Breast epithelium (tissue), 4 donors: Measurements from ENCODE around the gene GID4. TPM values are rescaled to one million over a fixed set of nuclear protein-coding genes. Genes with fewer than 3 reads are reported as not detected.

Experiments
- DNase-seq, 2 donors: peaks; one replicate each; pipeline ENCODE4 v3.0.0-alpha.2; 2019; ENCODE audit warnings: low spot score in 2 of 2
- H3K27ac ChIP-seq, 2 donors: fragments of 200-600 bp; sonication (generic) in 1 of 2; one replicate each; pipeline ENCODE4 v1.5.1; 2016 to 2019; ENCODE audit warnings: mild to moderate bottlenecking in 1 of 2
- H3K27me3 ChIP-seq, 2 donors: fragments of 200-600 bp; sonication (generic) in 1 of 2; one replicate each; pipeline versions ENCODE4 v1.5.1 to v1.6.0; 2017 to 2019; ENCODE audit warnings: control low read depth in 1 of 2, mild to moderate bottlenecking in 1 of 2
- H3K36me3 ChIP-seq: fragments of 200-600 bp; one replicate; pipeline ENCODE4 v1.5.1; 2019
- H3K4me1 ChIP-seq, 2 donors: fragments of 200-600 bp; sonication (generic); one replicate each; pipeline ENCODE4 v1.5.1; 2016 to 2019; ENCODE audit warnings: control low read depth in 1 of 2
- H3K4me3 ChIP-seq, 3 donors: fragments of 200-600 bp; sonication (generic); 1 replicate in 2 of 3; 2 replicates in 1 of 3; pipeline ENCODE4 v1.5.1; 2016 to 2019; ENCODE audit warnings: mild to moderate bottlenecking in 3 of 3, moderate library complexity in 2 of 3
- H3K9me3 ChIP-seq, 2 donors: fragments of 200-600 bp; sonication (generic) in 1 of 2; one replicate each; pipeline ENCODE4 v1.5.1; 2016 to 2019; ENCODE audit warnings: control low read depth in 1 of 2
- CTCF ChIP-seq, 3 donors: fragments of 450-650 bp; IDR thresholded peaks; one replicate each; pipeline ENCODE4 v1.5.1; 2016 to 2017; ENCODE audit warnings: antibody characterized with exemption in 3 of 3, mild to moderate bottlenecking in 3 of 3, moderate library complexity in 3 of 3
- POLR2A ChIP-seq: fragments of 450-650 bp; IDR thresholded peaks from one replicate; pipeline ENCODE4 v1.6.1; 2016; ENCODE audit warnings: antibody characterized with exemption, mild to moderate bottlenecking, moderate library complexity
- POLR2AphosphoS5 ChIP-seq, 3 donors: sonication (generic); formaldehyde crosslinking; IDR thresholded peaks; one replicate each; pipeline ENCODE4 v1.6.1; 2017; ENCODE audit warnings: antibody characterized with exemption in 3 of 3
- intact Hi-C: fragments of 100-400 bp; cut with DNase I; formaldehyde crosslinking; loops from one replicate; pipeline ENCODE4 v1.15.1; 2023; ENCODE audit warnings: low total_unique reads
- total RNA-seq, 3 donors: library from RNA; depleted of rRNA; stranded (reverse); fragments of >200 nt; gene quantifications; one replicate each; pipeline ENCODE4 v1.1.0, GENCODE V29; 2016

Gene GID4
- total RNA-seq, 3 donors from 2014 or later, result 11.1 to 23.8 (median 12.1) TPM

DNA sequence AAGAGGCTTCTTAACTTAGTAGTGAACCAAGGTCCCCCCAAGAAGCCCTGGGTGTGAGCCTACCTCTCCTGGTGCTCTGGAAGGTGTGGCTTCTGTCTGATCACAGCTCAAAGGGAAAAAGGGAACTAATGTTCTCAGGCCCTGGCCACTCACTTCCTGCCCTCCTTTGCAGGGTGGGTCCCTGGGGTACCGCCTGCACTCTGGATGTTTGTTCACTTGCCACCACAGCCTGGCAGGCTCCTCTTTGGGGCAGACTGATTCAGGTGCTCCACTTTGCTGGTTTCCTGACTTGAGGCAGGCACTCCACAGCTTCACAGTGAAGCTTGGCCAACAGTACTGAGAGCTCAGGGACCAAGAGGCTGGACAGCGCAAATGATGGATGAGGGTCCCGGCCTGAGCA is 63.4 kb downstream of the GID4 start:
- no peak overlapping the region for H3K4me3 ChIP-seq
- no peak for DNase-seq
- no peak for TF ChIP-seq CTCF (IDR thresholded peaks at IDR 0.05)
- TF ChIP-seq POLR2AphosphoS5 (IDR thresholded peaks at IDR 0.05), result no peak
- TF ChIP-seq POLR2A, result no peak
- no peak overlapping the region for H3K27ac ChIP-seq
- no peaks in the 10 kb centered on the region for H3K9me3 ChIP-seq
- H3K27me3 ChIP-seq, result no peaks in the 10 kb centered on the region
- H3K4me1 ChIP-seq, result no peaks in the 10 kb centered on the region
- intact Hi-C loops, result no loop called here
- H3K36me3 ChIP-seq, result peaks cover 6% of the 10 kb centered on the region

DNA sequence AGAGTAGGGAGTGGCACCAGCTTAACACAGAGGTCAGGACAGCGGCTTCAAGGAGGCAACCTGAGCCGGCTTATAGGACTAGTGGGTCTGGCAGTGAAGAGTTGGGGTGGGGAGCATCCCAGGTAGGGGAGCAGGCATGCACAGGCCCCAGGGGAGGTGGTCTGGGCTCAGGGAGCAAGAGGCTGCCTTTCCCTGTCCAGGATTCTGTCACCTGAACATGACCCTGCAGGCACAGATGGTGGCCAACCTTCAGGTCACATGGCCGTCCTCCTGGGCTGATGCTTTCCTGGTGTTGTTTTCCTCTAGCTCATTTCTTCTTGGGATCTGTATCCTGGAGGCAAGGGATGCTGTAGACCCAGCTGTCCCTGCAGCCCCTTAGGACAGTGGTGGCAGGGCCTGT is 65.8 kb downstream of the GID4 start:
- no peaks in the 10 kb centered on the region for H3K4me1 ChIP-seq
- H3K27ac ChIP-seq, result no peak overlapping the region
- H3K9me3 ChIP-seq, result no peaks in the 10 kb centered on the region
- H3K27me3 ChIP-seq, result no peaks in the 10 kb centered on the region
- DNase-seq, result no peak
- intact Hi-C loops, result no loop called here
- TF ChIP-seq CTCF (IDR thresholded peaks at IDR 0.05) (no peak), POLR2AphosphoS5 (IDR thresholded peaks at IDR 0.05) (no peak), POLR2A (no peak)
- peaks cover 6% of the 10 kb centered on the region for H3K36me3 ChIP-seq
- H3K4me3 ChIP-seq, result no peak overlapping the region

DNA sequence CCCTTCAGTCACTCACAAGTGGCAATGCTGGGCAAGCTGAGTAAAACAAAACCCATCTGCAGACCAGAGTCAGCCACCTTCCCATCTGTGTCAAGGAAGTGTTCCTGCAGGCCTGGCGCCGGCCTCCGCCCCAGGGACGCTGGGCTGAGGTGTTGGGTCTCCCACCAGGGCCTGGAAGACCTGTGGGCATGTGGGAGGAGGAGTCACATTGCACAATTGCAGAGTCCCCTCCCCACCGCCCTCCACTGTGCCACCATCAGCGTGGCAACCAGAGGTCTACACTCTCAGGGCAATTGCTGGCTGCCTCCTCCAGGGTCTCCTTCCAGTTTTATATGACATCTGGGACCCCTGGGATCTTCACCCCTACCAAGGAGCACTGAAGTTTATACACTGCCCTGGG is 66.4 kb downstream of the GID4 start:
- intact Hi-C loops, result no loop called here
- no peak for DNase-seq
- Histone ChIP-seq H3K36me3 (peaks cover under 1% of the 10 kb centered on the region), H3K9me3 (no peaks in the 10 kb centered on the region), H3K27me3 (no peaks in the 10 kb centered on the region), H3K4me1 (no peaks in the 10 kb centered on the region), H3K27ac (no peak overlapping the region), H3K4me3 (no peak overlapping the region)
- TF ChIP-seq POLR2AphosphoS5 (IDR thresholded peaks at IDR 0.05), result no peak

DNA sequence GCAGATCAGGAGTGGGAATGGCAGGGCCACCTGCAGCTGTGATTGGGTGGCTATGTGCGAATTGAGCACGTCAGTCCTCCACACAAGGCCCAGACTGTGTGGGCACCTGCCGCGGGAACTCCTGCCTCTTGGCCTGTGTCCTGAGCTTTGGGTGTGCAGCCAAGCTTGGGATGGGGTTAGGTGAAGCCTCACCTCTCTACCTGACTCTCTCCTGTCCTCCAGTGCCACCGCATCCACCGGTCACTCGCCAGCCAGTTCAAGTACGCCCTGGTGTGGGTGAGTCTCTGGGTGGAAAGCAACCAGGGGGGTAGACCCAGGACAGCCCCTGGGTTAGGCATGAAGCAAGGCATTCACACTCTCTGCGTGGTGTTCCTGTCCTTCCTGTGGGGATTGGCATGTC is 67.0 kb downstream of the GID4 start:
- H3K36me3 ChIP-seq, result no peaks in the 10 kb centered on the region
- intact Hi-C loops, result no loop called here
- TF ChIP-seq POLR2A (no peak), POLR2AphosphoS5 (IDR thresholded peaks at IDR 0.05) (no peak), CTCF (IDR thresholded peaks at IDR 0.05) (no peak)

DNA sequence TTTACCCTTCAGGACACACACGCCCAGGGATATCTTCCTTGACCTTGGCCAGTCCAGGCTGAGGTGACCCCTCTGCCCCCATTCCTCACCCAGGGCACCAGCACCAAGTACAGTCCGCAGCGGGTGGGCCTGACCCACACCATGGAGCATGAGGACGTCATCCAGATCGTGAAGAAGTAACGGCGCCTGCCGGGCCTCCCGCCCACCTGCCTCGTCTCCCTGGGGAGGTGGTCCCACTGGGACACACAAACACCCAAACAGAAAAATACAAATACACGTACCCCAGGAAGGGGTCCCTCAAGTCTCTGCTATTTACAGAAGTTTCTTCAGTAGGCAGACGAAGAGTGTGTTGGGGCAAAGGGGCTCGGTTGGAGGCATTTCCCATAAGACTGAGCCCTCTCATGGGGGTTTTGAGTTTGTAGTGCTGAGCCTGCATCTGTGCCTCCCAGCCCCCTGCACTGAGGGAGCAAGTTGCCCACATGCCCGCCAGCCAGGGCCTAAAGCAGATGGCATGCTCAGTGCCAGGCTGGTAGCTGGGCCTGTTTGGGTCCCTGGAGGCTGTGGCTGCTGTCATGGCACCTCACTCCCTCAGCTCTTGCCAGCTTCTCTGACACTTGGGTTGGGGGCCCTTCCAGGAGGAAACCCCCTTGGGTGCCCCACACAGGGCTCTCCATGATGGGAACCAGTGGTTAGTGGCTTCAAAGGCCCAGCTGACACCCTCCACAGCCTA is 68.0 kb downstream of the GID4 start:
- TF ChIP-seq POLR2AphosphoS5 (IDR thresholded peaks at IDR 0.05), result no peak
- no peak for DNase-seq
- intact Hi-C loops, result no loop called here
- H3K27me3 ChIP-seq, result no peaks in the 10 kb centered on the region
- no peaks in the 10 kb centered on the region for H3K4me1 ChIP-seq
- no peaks in the 10 kb centered on the region for H3K9me3 ChIP-seq
- no peak overlapping the region for H3K27ac ChIP-seq
- H3K4me3 ChIP-seq, result no peak overlapping the region
- no peaks in the 10 kb centered on the region for H3K36me3 ChIP-seq

More for the DNA sequence above, 67.0 kb downstream of the GID4 start:
- DNase-seq, result no peak
- Histone ChIP-seq H3K4me1 (no peaks in the 10 kb centered on the region), H3K9me3 (no peaks in the 10 kb centered on the region), H3K4me3 (no peak overlapping the region), H3K27ac (no peak overlapping the region), H3K27me3 (no peaks in the 10 kb centered on the region)

GRCh38 chr17:18107971-18108370 is 68.8 kb downstream of the GID4 start:
- Histone ChIP-seq H3K36me3 (no peaks in the 10 kb centered on the region), H3K9me3 (no peaks in the 10 kb centered on the region), H3K27me3 (no peaks in the 10 kb centered on the region), H3K27ac (no peak overlapping the region), H3K4me3 (no peak overlapping the region), H3K4me1 (no peaks in the 10 kb centered on the region)
- intact Hi-C loops, result no loop called here
- no peak for TF ChIP-seq POLR2AphosphoS5 (IDR thresholded peaks at IDR 0.05)
- TF ChIP-seq POLR2A, result no peak
- no peak for TF ChIP-seq CTCF (IDR thresholded peaks at IDR 0.05)
- no peak for DNase-seq
